GM19324 (cell line): ENCODE data around the gene LDLRAP1.

ENCODE experiments used
- ATAC-seq: cut with Tn5 transposase; IDR thresholded peaks from one replicate; pipeline ENCODE4 v1.9.1; 2021; ENCODE audit warnings: mild to moderate bottlenecking, moderate library complexity; ENCODE audit not compliant: unreplicated experiment, low FRiP score

The LDLRAP1 gene

GRCh38 chr1:25618433-25618808 is 75.0 kb downstream of the LDLRAP1 start:
- no peak for ATAC-seq
